PC-9 (cell line): ENCODE results near the gene PHC3. TPM values are rescaled to one million over a fixed set of nuclear protein-coding genes. Genes with fewer than 3 reads are reported as not detected.
"Not testable (repeated sequence)": the region's sequence is repeated elsewhere in the genome, so short reads cannot be mapped to it uniquely, and the experiment has no call there.

ENCODE experiments used
- BruUV-seq: library from RNA; stranded (reverse); fragments of 400-500 nt; replicated peaks from 2 replicates; lab custom pipeline; 2021; lab: Mats Ljungman, UMichigan
- CTCF ChIA-PET: fragments of 300-600 bp; sonication (Branson Sonifier 250); formaldehyde crosslinking; loops from one replicate; lab custom pipeline; 2022; ENCODE audit warnings: antibody characterized with exemption; lab: Charles Lee
- POLR2A ChIA-PET: fragments of 300-600 bp; sonication (Branson Sonifier 250); formaldehyde crosslinking; loops from one replicate; lab custom pipeline; 2022; ENCODE audit warnings: antibody characterized with exemption; ENCODE audit not compliant: unreplicated experiment; lab: Charles Lee
- DNase-seq, 2 experiments: peaks; one replicate each; pipeline versions ENCODE4 v3.0.0 to v3.0.0-alpha.2; 2015 to 2022; ENCODE audit warnings: mixed read lengths in 1 of 2
- H2AFZ ChIP-seq: fragments of 200-600 bp; sonication (generic); 2 replicates; pipeline ENCODE4 v1.8.1; 2017; ENCODE audit warnings: antibody characterized with exemption
- H3F3A ChIP-seq: fragments of 200-600 bp; sonication (generic); 2 replicates; pipeline ENCODE4 v1.8.1; 2017; ENCODE audit warnings: antibody characterized with exemption, mild to moderate bottlenecking, low read depth; ENCODE audit not compliant: insufficient read depth
- H3K27ac ChIP-seq: fragments of 200-600 bp; sonication (generic); 2 replicates; pipeline ENCODE4 v1.6.1; 2016; ENCODE audit warnings: mixed run types
- H3K27me3 ChIP-seq: fragments of 200-600 bp; sonication (generic); 2 replicates; pipeline ENCODE4 v1.6.1; 2016; ENCODE audit warnings: low read depth, mixed run types; ENCODE audit not compliant: insufficient read depth
- H3K36me3 ChIP-seq: fragments of 200-600 bp; sonication (generic); 2 replicates; pipeline ENCODE4 v1.6.1; 2016; ENCODE audit warnings: low read depth, mixed run types
- H3K4me1 ChIP-seq: fragments of 200-600 bp; sonication (generic); replicated peaks from 2 replicates; pipeline ENCODE4 v1.6.1; 2016; ENCODE audit warnings: mixed run types; ENCODE audit not compliant: insufficient read depth
- H3K4me2 ChIP-seq: fragments of 200-600 bp; sonication (generic); 2 replicates; pipeline ENCODE4 v1.6.1; 2017; ENCODE audit warnings: mixed run types
- H3K4me3 ChIP-seq: fragments of 200-600 bp; sonication (generic); 2 replicates; pipeline ENCODE4 v1.6.1; 2016; ENCODE audit warnings: mixed run types
- H3K79me2 ChIP-seq: fragments of 200-600 bp; sonication (generic); 2 replicates; pipeline ENCODE4 v1.6.1; 2017; ENCODE audit warnings: low read depth, mixed run types
- H3K9me2 ChIP-seq: fragments of 200-600 bp; sonication (generic); 2 replicates; pipeline ENCODE4 v1.8.1; 2017; ENCODE audit warnings: mild to moderate bottlenecking; ENCODE audit not compliant: insufficient read depth
- H3K9me3 ChIP-seq: fragments of 200-600 bp; sonication (generic); 2 replicates; pipeline ENCODE4 v1.8.1; 2016; ENCODE audit warnings: low read depth; ENCODE audit not compliant: insufficient read depth
- H4K20me1 ChIP-seq: fragments of 200-600 bp; sonication (generic); 2 replicates; pipeline ENCODE4 v1.8.1; 2017; ENCODE audit not compliant: insufficient read depth
- CTCF ChIP-seq: fragments of 200-600 bp; sonication (generic); conservative IDR thresholded peaks from 2 replicates; pipeline ENCODE4 v1.6.1; 2017; ENCODE audit warnings: mixed run types, antibody characterized with exemption, mild to moderate bottlenecking, moderate library complexity
- EZH2 ChIP-seq: fragments of 200-600 bp; sonication (generic); IDR thresholded peaks from 2 replicates; pipeline ENCODE4 v1.8.0; 2017; ENCODE audit warnings: antibody characterized with exemption, low read depth
- intact Hi-C: fragments of 100-400 bp; cut with micrococcal nuclease; formaldehyde crosslinking; loops from one replicate; pipeline ENCODE4 v1.10.0; 2022; ENCODE audit not compliant: unreplicated experiment
- total RNA-seq: library from RNA; stranded (reverse); gene quantifications from 2 replicates; pipeline ENCODE4 v1.2.3, GENCODE V29; 2021

The PHC3 gene
- total RNA-seq, 1 experiment from 2014 or later, result 80.8 TPM

DNA sequence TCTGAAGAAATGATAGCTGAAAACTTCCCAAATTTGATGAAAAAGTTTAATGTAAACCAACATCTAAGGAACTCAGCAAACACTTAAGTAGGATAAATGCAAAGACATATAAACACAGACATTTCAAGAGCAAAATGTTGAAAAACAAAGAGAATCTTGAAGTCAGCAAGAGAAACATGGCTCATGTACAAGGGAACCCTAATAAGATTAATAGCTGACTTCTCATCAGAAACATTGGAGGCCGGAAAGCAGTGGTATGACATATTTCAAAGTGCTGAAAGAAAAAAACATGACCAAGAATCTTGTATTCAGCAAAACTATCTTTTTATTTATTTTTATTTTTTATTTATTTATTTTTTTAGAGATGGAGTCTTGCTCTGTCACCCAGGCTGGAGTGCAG, 30.1 kb upstream of the PHC3 start:
- no peak overlapping the region for H3K4me3 ChIP-seq
- no peaks in the 10 kb centered on the region for H3F3A ChIP-seq
- no peak overlapping the region for H2AFZ ChIP-seq
- ChIA-PET CTCF (no interaction called here), POLR2A (interaction anchor here (0.6 kb wide), 1 partner anchor 59 kb away, joined by 3 read pairs; no protein-coding TSS in a partner anchor)
- no peaks in the 10 kb centered on the region for H3K4me1 ChIP-seq
- no peak overlapping the region for H3K4me2 ChIP-seq
- H3K27ac ChIP-seq, result no peak overlapping the region
- no peak for DNase-seq
- no peaks in the 10 kb centered on the region for H4K20me1 ChIP-seq
- BruUV-seq, result no TSS peak
- no peaks in the 10 kb centered on the region for H3K27me3 ChIP-seq
- no peaks in the 10 kb centered on the region for H3K36me3 ChIP-seq
- H3K9me2 ChIP-seq, result no peaks in the 10 kb centered on the region
- TF ChIP-seq CTCF, result no peak
- TF ChIP-seq EZH2, result no peak
- H3K79me2 ChIP-seq, result no peaks in the 10 kb centered on the region
- H3K9me3 ChIP-seq, result peaks cover 6% of the 10 kb centered on the region
- intact Hi-C loops, result no loop called here

DNA sequence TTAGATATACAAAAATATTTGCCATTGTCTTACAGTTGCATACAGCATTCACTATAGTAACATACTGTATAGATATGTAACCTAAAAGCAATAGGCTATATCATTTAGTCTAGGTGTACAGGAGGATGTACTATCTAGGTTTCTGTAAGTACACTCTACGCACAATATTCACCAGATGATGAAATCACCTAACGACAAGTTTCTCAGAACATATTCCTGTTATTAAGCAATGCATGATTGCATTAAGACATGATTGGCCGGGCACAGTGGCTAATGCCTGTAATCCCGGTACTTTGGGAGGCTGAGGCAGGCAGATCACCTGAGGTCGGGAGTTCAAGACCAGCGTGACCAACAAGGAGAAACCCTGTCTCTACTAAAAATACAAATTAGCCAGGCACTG, 26.2 kb upstream of the PHC3 start:
- CTCF ChIA-PET, result no interaction called here
- Histone ChIP-seq H3K36me3 (no peaks in the 10 kb centered on the region), H3K79me2 (no peaks in the 10 kb centered on the region), H2AFZ (no peak overlapping the region), H4K20me1 (no peaks in the 10 kb centered on the region), H3F3A (no peaks in the 10 kb centered on the region), H3K9me3 (peaks cover 6% of the 10 kb centered on the region), H3K4me2 (no peak overlapping the region), H3K4me1 (no peaks in the 10 kb centered on the region), H3K9me2 (no peaks in the 10 kb centered on the region), H3K27me3 (no peaks in the 10 kb centered on the region), H3K27ac (no peak overlapping the region), H3K4me3 (no peak overlapping the region)
- no peak for DNase-seq
- BruUV-seq, result no TSS peak
- POLR2A ChIA-PET, result no interaction called here
- intact Hi-C loops, result no loop called here
- TF ChIP-seq CTCF (no peak), EZH2 (no peak)

DNA sequence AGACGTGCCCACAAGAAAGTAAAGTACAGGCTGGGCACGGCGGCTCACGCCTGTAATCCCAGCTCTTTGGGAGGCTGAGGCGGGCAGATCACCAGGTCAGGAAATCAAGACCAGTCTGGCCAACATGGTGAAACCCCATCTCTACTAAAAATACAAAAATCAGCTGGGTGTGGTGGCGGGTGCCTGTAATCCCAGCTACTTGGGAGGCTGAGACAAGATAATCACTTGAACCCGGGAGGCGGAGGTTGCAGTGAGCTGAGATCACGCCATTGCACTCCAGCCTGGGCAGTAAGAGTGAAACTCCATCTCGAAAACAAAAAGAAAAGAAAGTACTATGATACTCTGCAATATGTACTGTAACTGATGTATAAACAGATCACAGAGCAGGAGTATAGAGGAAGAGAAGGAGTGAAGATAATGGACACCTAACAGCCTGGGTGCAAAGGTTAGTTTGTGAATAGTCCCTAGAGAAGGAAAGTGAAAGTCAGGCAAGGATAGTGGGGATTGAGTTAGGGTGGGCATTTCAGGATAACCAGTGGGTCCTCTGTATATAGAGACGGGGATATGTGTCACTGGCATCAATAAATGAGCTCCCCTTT, 24.7 kb upstream of the PHC3 start:
- DNase-seq, CTCF ChIA-PET, H3K4me3 ChIP-seq, POLR2A ChIA-PET, H3K4me2 ChIP-seq, H3K9me2 ChIP-seq, H3K4me1 ChIP-seq, intact Hi-C loops, H3K36me3 ChIP-seq, H3K9me3 ChIP-seq, H3K79me2 ChIP-seq, H3K27ac ChIP-seq, H2AFZ ChIP-seq, H4K20me1 ChIP-seq, BruUV-seq, H3F3A ChIP-seq, H3K27me3 ChIP-seq: not testable (repeated sequence)

- DNase-seq, result no peak
- Histone ChIP-seq H3K4me3 (no peak overlapping the region), H4K20me1 (no peaks in the 10 kb centered on the region), H3F3A (no peaks in the 10 kb centered on the region), H3K9me3 (0 out of 2 replicates have a peak, but pooled peaks cover 3% of the 10 kb centered on the region), H2AFZ (no peak overlapping the region), H3K27ac (no peak overlapping the region), H3K36me3 (no peaks in the 10 kb centered on the region), H3K9me2 (no peaks in the 10 kb centered on the region), H3K4me2 (no peak overlapping the region), H3K79me2 (no peaks in the 10 kb centered on the region), H3K27me3 (no peaks in the 10 kb centered on the region), H3K4me1 (no peaks in the 10 kb centered on the region)
- intact Hi-C loops, result no loop called here
- TF ChIP-seq EZH2, result no peak
- TF ChIP-seq CTCF, result no peak
- no TSS peak for BruUV-seq
- CTCF ChIA-PET, result no interaction called here
- POLR2A ChIA-PET, result no interaction called here
Measured at GRCh38 chr3:170205302-170205701, 23.8 kb upstream of the PHC3 start.
